WERI-Rb-1 (cell line): ENCODE measurements around the gene CASP5.

Experiments
- DNase-seq: peaks from one replicate; pipeline ENCODE4 v3.0.0-alpha.2; 2020
- H3K27ac ChIP-seq: fragments of 250-450 bp; sonication (Bioruptor Pico); 2 replicates; pipeline ENCODE4 v1.5.1; 2020; ENCODE audit warnings: mild to moderate bottlenecking, moderate library complexity
- H3K27me3 ChIP-seq: fragments of 250-450 bp; sonication (Bioruptor Pico); 2 replicates; pipeline ENCODE4 v1.5.1; 2021; ENCODE audit warnings: mild to moderate bottlenecking, low read depth, moderate library complexity; ENCODE audit not compliant: insufficient read depth, severe bottlenecking
- H3K36me3 ChIP-seq: fragments of 250-450 bp; sonication (Bioruptor Pico); 2 replicates; pipeline ENCODE4 v1.5.1; 2020; ENCODE audit warnings: mild to moderate bottlenecking, moderate library complexity
- H3K4me3 ChIP-seq: 2 replicates; pipeline ENCODE4 v1.5.1; 2011; ENCODE audit warnings: low read depth, mild to moderate bottlenecking, control low read depth, low read length
- H3K9me3 ChIP-seq: fragments of 250-450 bp; sonication (Bioruptor Pico); 2 replicates; pipeline ENCODE4 v1.5.1; 2021; ENCODE audit warnings: mild to moderate bottlenecking, moderate library complexity; ENCODE audit not compliant: severe bottlenecking
- TF ChIP-seq, protein P1 (sequence below): IDR thresholded peaks from 2 replicates; pipeline ENCODE4 v1.5.1; 2011; ENCODE audit warnings: low read depth, mild to moderate bottlenecking, control low read depth, inconsistent platforms, low read length

CASP5 gene

DNA sequence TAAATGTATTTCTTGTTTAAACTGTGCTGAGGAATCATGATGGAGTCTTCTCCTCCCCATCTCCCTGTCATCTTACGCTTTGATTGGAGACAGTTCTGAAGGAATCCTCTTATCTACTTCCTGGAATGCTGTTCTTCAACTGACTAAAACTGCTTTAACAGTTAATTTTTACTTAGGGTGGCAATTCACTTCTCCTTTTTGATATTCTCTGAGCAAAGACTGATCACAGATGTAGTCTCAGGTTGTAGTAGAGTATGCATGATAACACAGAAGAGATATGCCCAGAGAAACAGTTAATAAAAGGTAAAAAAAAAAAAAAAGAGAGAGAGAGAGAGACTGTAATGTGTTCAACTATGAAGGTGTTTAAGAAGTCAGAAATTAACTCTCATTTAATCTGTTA lies 1.4 kb upstream of the CASP5 start:
- H3K4me3 ChIP-seq = no peak overlapping the region
- H3K27ac ChIP-seq = no peak overlapping the region
- TF ChIP-seq, protein P1, sequence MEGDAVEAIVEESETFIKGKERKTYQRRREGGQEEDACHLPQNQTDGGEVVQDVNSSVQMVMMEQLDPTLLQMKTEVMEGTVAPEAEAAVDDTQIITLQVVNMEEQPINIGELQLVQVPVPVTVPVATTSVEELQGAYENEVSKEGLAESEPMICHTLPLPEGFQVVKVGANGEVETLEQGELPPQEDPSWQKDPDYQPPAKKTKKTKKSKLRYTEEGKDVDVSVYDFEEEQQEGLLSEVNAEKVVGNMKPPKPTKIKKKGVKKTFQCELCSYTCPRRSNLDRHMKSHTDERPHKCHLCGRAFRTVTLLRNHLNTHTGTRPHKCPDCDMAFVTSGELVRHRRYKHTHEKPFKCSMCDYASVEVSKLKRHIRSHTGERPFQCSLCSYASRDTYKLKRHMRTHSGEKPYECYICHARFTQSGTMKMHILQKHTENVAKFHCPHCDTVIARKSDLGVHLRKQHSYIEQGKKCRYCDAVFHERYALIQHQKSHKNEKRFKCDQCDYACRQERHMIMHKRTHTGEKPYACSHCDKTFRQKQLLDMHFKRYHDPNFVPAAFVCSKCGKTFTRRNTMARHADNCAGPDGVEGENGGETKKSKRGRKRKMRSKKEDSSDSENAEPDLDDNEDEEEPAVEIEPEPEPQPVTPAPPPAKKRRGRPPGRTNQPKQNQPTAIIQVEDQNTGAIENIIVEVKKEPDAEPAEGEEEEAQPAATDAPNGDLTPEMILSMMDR = no peak
- no peak for DNase-seq
- no peaks in the 10 kb centered on the region for H3K27me3 ChIP-seq
- no peaks in the 10 kb centered on the region for H3K9me3 ChIP-seq
- no peaks in the 10 kb centered on the region for H3K36me3 ChIP-seq

DNA sequence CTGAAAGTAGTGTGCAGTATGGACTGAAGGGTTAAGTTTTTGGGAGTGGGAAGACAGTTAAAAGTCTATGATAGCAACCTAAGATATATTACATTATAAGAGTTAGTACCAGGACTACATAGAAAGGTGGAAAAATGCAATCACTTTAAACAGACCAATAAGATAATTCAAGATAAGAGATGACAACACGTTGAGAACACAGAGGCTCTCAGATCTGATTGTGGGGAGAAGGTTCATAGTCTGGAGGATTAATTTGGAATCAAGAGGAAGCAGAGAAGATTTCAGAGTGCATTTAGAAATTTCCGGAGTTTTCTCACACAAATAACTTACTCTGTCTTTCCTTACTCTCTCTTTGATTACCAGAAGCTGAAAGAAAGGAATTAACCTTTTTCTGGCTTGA lies 441 bp downstream of the CASP5 start:
- TF ChIP-seq, protein P1 = no peak
- no peak for DNase-seq
- Histone ChIP-seq H3K4me3 (no peak overlapping the region), H3K9me3 (no peaks in the 10 kb centered on the region), H3K36me3 (no peaks in the 10 kb centered on the region), H3K27me3 (no peaks in the 10 kb centered on the region), H3K27ac (no peak overlapping the region)

GRCh38 chr11:105007463-105007862 lies 15.5 kb downstream of the CASP5 start:
- H3K27me3 ChIP-seq = no peaks in the 10 kb centered on the region
- DNase-seq = no peak
- TF ChIP-seq, protein P1 = no peak
- no peaks in the 10 kb centered on the region for H3K9me3 ChIP-seq
- H3K27ac ChIP-seq = no peak overlapping the region
- no peaks in the 10 kb centered on the region for H3K36me3 ChIP-seq
- no peak overlapping the region for H3K4me3 ChIP-seq

DNA sequence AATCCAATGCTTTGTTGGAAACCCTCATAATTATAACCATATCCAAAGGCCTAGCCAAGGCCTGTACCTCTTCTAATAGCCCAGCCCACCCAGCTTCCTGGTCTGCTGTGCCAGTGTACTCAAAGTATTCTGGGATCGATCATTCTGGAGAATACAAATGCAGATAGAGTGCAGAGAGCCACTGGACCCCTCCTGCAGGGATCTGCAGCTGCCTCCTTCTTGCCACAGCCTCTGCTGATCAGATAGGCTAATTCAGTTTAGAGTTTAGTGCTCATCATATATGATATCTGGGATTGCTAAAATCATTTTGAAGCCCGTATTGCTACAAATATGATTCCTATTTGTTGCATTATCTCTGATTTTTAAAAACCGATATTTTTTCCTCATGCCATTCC lies 17.5 kb downstream of the CASP5 start:
- Histone ChIP-seq H3K4me3 (no peak overlapping the region), H3K27me3 (no peaks in the 10 kb centered on the region), H3K36me3 (no peaks in the 10 kb centered on the region), H3K27ac (no peak overlapping the region), H3K9me3 (no peaks in the 10 kb centered on the region)
- no peak for DNase-seq
- TF ChIP-seq, protein P1 = no peak

GRCh38 chr11:105004021-105004420 lies 18.9 kb downstream of the CASP5 start:
- Histone ChIP-seq H3K4me3 (no peak overlapping the region), H3K9me3 (no peaks in the 10 kb centered on the region), H3K27me3 (no peaks in the 10 kb centered on the region), H3K36me3 (no peaks in the 10 kb centered on the region), H3K27ac (no peak overlapping the region)
- no peak for DNase-seq
- TF ChIP-seq, protein P1 = no peak

DNA sequence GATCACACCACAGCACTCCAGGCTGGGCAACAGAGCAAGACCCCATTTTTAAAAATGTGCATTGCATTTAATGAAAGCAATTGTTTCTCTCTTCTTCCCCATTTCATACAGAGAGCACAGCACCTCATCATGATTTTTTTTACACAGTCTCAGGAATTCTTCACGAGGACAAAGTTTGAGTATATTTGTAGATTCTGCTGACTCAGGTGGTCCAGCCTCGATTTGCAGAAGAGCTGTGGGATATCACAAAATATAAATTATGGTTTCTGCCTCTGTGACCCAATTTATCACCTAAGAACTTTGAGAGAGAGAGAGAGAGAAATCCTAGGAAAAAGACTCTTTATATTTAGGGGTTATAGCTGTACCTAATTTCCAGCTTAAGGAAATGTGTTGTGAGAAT lies 19.8 kb downstream of the CASP5 start:
- H3K36me3 ChIP-seq = no peaks in the 10 kb centered on the region
- TF ChIP-seq, protein P1 = no peak
- no peak overlapping the region for H3K27ac ChIP-seq
- no peak for DNase-seq
- no peaks in the 10 kb centered on the region for H3K9me3 ChIP-seq
- H3K4me3 ChIP-seq = no peak overlapping the region
- no peaks in the 10 kb centered on the region for H3K27me3 ChIP-seq
